Fibroblast of skin of left biceps (primary cell): Measurements from ENCODE around the gene TPRX1.
"Not testable (repeated sequence)": the region's sequence is repeated elsewhere in the genome, so short reads cannot be mapped to it uniquely, and the experiment has no call there.

Experiments used
- DNase-seq, 2 experiments: peaks; one replicate each; pipeline ENCODE4 v3.0.0-alpha.2; 2013; ENCODE audit warnings: low read depth in 2 of 2

Gene TPRX1, protein sequence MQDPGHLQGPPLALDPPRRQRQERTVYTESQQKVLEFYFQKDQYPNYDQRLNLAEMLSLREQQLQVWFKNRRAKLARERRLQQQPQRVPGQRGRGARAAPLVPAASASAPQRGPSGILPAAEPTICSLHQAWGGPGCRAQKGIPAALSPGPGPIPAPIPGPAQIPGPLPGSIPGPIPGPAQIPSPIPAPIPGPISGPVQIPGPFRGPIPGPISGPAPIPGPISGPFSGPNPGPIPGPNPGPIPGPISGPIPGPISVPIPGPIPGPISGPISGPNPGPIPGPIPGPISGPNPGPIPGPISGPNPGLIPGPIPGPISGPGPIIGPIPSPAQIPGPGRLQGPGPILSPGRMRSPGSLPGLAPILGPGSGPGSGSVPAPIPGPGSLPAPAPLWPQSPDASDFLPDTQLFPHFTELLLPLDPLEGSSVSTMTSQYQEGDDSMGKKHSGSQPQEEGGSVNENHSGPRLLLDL

DNA sequence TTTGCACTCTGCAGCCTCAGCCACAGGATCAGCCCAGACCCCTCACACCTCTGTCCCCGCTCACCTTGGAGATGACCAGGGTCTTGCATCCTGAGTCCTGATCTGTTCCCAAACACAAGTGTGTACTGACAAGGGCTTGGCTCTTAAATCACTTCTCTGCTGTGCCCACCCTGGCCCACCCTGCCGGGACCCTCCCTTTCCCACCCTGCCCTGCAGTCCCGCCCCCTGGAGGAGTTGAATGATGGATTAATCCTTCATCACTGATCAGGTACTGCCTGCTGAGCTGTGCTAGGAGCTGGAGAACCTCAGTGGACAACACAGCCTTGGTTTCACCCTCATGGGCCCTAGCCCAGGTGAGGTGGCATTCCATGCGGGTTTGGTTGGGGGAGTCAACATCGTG, at the start of gene TPRX1:
Gene TPRX1, minus strand, starts transcription at position 101 of the 400 bp plus-strand sequence. Its CDS starts 12 bp downstream, at position 89.
- not testable (repeated sequence) for DNase-seq

DNA sequence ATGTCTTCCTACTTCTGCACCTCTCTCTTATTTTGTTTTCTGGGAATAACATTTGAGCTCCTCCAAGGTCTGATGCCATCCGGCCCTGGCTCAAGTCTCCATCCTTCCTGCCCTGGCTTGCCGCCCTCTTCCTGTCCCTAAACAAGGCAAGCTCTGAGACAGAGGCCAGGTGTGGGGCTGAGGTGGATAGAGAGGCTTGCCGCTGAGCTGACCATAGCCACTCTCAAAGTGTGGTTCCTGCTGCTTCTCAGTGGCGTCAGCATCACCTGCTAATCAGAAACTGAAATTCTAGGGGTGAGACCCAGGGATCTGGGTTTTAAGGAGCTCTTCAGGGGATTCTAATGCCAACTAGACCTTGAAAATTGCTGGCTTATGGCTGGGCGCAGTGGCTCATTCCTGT, 48.7 kb upstream of the TPRX1 start:
- no peak for DNase-seq

DNA sequence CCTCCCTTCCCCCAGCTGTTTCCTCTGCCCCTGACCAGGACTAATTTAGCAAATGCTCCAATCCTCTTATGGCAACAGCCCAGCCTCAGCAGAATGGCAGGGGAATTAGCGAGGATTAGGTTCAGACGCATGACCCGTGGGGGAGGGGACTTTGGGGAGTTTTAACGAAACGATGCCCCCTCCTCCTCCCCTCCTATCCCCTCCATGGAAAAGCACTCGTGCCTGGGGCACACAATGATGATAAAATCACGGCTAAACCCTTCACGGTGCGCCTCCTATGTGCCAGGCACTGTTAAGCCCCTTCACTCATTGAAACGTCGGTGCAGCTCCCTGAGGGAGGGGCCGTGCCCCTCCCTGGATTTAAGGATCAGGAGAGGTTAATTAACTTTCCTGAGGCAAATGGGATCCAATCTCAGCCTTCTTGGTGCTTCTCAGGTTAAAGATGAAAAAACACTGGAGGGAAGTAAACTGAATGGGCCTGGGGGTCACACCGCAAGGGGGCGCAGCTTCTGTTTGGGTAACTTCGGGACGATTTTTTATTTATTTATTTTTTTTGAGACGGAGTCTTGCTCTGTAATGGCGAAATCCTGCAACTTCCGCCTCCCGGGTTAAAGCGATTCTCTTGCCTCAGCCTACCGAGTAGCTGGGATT, 44.6 kb upstream of the TPRX1 start:
- DNase-seq: no peak

DNA sequence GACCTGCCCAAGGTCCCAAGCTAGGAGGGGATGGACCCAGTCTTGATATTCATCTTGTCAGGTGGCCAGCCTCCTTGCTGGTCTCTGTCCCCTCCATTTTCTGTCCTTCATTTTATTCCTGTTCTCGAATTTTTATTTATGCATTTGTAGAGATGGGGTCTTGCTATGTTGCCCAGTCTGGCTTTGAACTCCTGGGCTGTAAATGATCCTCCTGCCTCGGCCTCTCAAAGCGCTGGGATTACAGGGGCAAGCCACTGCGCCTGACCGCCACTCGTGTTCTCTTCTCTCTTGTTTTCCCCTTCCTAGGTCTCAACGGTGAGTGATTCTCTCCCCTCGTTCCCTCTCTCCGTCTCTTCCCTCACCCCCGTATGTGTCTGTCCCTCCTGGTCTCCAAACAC, 44.1 kb upstream of the TPRX1 start:
- DNase-seq: no peak

DNA sequence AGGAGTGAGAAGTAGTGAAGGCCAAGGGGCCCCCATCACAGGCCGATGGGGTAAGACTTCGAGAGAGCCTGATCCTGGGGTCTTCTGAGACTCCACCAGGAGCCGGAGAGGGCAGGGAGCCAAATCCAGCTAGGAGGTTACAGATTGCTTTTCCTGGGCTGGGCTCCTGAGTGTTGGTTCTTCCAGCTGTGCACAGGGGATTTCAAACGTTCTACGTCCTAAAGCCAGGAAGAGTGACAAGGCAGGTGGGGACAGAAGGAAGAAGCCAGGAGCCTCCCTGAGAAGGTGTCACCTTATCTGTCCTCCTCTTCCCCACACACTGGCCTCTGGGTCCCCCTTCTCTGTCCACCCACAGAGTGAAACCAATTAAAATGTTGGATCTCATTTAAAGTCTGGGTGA, 38.6 kb upstream of the TPRX1 start:
- DNase-seq: no peak

DNA sequence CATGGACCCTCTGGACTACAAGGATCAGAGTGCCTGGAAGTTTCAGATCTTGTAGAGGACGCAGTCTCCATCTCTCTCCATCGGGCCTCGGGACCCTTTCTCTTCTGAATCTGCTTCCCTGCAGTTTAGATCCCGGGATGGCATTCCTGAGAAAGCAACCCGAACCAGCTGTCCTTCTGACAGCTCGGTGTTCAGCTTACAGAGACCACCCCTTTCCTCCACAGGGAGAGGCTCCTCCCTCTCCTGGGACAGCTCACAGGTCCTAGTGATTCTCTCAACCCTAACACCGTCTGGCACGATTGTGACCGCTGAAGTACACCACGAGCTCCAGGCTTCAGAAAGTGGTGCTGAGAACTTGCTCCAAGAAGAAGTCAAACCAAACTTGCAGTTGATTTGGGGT, 35.6 kb upstream of the TPRX1 start:
- DNase-seq: no peak

DNA sequence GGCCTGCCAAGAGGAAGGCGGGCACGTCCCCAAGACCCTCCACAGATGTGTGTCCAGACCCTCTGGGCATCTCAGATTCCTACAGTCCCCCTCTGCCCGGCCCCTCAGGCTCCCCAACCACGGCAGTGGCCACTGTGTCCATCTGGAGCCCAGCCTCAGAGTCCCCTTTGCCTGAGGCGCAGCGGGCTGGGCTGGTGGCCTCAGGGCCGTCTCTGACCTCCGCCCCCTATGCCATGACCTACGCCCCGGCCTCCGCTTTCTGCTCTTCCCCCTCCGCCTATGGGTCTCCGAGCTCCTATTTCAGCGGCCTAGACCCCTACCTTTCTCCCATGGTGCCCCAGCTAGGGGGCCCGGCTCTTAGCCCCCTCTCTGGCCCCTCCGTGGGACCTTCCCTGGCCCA, 35.1 kb upstream of the TPRX1 start:
- DNase-seq: no peak

DNA sequence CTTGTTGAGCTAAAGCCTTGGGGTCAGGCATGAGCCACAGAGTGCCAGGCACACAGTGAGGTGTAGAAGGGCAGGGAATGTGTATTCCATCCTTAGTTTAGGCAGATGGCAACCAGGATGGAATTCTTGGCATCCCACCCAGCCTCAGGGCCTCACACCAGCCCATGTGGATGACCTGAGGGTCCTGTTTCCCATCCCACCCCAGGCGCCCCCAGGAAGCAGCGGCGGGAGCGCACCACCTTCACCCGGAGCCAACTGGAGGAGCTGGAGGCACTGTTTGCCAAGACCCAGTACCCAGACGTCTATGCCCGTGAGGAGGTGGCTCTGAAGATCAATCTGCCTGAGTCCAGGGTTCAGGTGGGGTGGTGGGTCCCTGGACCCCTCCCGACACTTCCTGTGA, 31.7 kb upstream of the TPRX1 start:
- no peak for DNase-seq

DNA sequence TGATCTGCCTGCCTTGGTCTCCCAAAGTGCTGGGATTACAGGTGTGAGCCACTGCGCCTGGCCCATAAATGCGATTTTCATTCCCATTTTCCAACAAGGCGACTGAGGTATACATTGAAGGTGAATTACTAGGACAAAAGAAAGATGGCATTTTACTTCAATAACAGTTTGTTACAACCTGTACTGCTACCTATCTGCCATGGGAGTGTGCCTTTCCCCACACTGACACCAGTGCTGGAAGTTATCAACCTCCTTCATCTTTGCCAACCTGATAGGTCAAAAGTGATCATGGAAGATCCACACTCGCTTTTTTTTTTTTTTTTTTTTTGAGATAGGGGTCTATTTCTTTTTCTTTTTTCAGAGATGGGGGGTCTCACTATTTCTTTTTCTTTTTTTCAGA, 28.4 kb upstream of the TPRX1 start:
- DNase-seq: no peak

DNA sequence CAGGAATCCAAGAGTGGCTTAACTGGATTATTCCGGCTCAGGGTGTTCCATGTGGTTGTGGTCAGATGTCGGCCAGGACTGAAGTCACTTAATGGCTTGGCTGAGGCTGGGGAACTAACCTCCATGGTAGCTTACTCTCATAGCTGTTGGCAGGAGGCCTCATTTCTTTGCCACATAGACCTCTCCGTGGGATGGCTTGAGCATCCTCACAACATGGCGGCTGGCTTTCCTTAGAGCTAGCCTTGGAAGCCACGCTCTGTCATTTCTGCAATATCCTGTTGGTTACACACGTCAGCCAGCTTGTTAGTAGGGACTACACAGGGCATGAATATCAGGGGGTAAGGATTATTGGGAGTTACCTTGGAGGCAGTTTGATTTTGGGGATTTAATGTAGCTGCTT, 22.4 kb upstream of the TPRX1 start:
- no peak for DNase-seq

DNA sequence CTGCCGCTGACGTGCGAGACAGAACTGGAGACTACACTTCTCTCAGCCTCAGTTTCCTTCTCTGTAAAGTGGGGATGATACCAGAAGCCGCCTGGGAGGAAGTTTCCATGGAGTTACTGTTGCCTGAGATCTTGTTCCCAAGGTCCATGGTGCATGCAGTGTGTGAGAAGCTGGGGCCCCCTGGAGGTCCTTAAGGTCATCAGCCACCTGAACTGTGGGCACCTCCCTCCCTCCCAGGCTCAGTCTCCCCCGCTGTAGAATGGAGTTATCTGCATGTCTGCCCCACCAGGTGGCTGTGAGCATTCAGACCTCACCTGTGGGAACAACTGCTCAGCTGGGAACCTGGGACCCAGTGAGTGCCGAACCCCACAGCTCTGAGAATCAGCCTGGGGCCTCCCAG, 20.0 kb upstream of the TPRX1 start:
- DNase-seq: no peak

DNA sequence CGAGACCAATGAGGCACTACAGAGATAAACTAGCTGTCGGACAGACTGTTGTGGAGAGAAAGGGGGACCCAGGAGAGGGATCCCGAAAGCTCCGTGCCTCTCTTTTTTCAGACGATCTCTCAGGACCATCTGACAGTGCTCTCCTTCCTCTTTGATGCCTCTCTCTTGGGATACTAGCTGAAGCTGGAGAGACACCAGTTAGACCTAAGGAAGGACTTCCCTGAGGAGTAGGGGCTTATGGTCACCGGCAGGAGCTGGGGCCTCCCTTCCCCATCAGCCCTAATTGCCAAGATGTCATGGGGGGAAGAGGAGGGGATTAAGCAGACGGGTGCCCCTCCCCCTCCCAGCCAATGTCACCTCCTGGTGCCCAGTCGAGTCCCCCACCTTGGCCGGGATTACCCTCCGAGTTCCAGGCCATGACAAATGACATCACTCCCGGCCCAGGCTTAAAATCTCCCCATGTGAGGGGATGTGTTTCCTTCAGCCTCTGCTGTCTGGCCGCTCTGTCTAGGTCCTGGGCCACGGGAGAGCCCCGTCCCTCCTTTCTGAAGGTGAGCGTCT, 17.2 kb upstream of the TPRX1 start, which contains the start of gene CRX:
Gene CRX, plus strand, starts transcription at position 478 of the 561 bp plus-strand sequence. CDS start 12,507 bp downstream, outside the sequence.
- DNase-seq: no peak

DNA sequence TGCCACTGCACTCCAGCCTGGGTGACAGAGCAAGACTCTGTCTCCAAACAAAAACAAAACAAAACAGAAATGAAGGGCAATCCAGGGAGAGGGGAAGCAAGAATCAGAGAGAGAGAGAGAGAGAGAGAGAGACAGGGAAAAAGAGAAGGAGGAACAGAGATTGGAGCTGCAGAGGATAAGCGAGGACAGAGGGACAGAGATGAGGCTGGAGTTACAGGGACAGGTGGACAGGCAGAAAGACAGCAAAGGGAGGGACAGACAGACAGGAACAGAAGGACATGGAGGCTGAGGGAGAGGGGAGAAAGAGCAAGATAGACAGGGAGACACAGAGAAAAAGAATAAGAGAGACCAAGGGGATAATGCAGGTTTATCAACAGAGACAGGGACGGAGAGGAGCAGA, 16.1 kb upstream of the TPRX1 start:
- no peak for DNase-seq

DNA sequence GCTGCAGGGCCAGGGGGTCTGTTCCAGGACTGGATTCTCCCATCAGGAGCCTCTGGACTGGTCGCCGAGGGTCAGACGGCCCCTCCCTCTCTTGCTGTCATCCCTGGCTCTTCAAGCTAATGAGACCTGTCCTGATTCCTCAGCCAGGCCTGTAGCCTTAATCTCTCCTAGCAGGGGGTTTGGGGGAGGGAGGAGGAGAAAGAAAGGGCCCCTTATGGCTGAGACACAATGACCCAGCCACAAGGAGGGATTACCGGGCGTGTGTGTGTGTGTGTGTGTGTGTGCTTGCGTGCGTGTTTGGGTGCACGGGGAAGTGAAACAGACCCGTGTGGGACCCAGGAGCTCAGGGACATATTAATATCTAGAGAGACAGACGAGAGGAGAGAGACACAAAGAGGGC, 15.5 kb upstream of the TPRX1 start:
- DNase-seq: no peak

DNA sequence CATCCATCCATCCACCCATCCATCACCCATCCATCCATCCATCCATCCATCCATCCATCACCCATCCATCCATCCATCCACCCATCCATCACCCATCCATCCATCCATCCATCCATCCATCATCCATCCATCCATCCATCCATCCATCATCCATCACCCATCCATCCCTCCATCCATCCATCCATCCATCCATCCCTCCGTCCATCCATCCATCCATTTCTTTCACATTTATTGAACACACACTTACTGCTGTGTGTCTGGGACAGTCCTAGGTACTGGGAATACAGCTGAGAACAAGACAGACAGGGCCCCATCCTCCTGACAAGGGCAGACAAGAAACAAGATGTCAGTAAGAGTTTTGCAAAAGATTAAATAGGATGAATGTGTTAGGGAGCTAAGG, 13.9 kb upstream of the TPRX1 start:
- not testable (repeated sequence) for DNase-seq

DNA sequence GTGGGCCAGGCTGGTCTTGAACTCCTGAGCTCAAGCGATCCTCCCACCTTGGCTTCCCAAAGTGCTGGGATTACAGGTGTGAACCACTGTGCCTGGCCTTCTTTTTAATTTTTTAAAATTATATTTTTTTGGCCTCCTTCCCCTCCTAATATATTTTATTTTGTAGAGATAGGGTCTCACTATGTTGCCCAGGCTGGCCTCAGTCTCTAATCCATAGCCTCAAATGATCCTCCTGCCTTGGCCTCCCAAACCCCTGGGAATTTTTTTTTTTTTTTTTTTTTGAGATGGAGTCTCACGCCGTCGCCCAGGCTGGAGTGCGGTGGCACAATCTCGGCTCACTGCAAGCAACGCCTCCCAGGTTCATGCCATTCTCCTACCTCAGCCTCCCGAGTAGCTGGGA, 11.9 kb upstream of the TPRX1 start:
- DNase-seq: not testable (repeated sequence)

DNA sequence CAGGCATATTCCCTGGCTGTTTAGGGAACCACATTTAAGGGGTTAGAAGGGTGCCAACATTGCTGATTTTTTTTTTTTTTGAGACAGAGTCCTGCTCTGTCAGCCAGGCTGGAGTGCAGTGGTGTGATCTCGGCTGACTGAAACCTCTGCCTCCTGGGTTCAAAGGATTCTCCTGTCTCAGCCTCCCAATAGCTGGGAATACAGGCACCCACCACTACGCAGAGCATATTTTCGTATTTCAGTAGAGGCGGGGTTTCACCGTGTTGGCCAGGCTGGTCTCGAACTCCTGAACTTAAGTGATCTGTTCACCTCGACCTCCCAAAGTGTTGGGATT, 9.6 kb upstream of the TPRX1 start:
- DNase-seq: no peak

DNA sequence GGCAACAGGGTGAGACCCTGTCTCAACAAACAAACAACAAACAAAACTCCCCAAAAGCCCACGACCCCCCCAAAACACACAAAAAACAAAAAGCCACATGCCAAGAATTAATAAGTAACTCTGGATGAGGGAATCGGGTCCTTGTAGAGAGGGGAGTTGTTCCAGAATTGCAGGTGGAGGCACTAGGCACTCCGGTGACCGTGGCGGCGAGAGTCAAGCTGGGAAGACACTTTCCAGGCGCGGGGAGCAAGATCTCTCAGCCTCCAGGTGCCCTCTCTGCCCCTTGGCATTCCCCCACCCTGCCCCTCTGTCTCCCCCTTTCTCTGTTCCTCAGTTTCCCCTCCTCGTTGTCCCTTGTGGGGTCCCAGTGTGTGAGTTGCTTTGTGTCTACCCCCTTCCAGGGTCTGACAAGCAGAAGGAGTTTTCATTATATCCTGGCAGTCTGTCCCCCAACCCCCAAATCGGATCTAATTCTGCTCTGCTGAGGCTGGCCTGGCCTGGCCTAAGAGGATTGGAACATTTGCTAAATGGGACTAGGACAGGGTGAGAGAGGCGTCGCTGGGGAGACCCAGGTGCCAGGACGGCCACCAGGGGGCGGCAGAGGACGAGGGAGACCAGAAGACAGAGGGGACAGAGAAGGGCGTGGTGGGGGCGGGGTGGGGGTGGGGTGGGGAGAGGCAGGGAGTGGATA, 9.1 kb upstream of the TPRX1 start:
- DNase-seq: no peak

DNA sequence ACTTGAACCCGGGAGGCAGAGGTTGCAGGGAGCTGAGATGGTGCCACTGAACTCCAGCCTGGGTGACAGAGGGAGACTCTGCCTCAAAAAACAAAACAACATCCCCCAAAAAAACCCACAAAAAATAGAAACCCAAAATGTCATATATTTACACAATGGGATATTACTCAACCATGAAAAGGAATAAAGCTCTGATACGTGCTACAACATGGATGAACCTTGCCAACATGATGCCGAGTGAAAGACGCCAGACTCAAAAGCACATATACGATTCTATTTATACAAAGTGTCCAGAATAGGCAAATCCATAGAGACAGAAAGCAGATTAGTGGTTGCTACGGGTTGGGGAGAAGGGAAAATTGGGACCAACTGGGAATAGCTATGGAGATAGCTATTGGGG, 2.1 kb upstream of the TPRX1 start:
- DNase-seq: no peak

DNA sequence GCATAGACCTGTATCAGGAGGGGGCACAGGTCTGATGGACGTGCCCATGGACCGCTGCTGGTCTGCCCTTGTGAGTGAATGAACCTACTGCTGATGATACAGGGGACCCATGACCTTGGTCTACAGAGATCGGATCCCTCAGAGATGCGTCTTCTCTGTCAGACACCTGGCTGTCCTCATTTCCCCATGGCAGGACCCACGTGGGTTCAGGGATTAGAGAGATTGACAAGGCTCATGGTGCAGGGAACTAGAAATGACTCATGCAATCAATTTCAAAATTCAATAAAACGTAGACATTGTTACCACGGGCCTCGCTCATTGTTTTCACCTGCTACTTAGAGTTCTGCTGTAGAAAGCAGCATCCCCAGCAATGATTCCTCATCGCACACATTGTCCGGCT, 962 bp upstream of the TPRX1 start:
- no peak for DNase-seq

DNA sequence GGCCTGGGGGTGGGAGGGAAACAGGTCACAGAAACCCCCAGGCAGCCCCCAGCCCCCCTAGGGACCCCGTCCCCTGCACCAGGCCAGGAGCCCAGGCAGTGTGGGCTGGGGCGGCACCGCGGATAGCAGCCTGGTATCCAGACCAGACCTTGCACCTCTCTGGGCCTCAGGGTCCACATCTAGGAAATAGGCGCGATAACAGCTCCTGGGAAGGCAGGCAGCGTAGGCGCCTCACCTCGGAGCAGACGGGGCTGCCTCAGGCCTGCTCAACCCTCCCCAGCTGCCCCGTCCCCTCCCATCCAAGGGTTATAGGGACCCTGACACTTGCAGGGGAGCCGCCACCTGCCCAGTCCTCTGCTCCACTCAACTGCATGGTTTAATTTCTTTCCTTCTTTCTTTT, 680 bp downstream of the TPRX1 start:
- not testable (repeated sequence) for DNase-seq

DNA sequence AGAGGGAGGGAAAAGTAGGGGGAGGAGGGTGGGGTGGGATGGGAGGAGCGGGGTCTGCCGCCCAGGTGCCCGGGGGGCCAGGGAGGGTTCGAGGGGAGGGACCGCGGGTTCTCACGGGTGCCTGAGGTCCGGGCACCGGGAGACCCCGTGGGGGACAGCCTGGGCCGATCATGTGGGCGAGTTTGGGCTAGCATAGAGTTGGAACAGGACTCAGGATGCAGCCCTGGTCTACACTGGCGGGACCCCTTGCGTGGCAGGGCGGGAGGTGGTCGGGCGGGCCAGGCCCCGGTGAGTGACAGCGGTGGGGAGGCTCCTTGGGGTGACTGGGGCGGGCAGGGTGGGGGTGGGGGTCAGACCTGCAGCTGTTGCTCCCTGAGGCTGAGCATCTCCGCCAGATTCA, 1.2 kb downstream of the TPRX1 start:
- DNase-seq: not testable (repeated sequence)
